ENCODE measurements around the gene NHERF2. TPM values are rescaled to one million over a fixed set of nuclear protein-coding genes. Genes with fewer than 3 reads are reported as not detected.
"Not testable (repeated sequence)": the region's sequence is repeated elsewhere in the genome, so short reads cannot be mapped to it uniquely, and the experiment has no call there.

Gene NHERF2
- total RNA-seq, 1 experiment from 2014 or later, result 33.1 TPM

DNA sequence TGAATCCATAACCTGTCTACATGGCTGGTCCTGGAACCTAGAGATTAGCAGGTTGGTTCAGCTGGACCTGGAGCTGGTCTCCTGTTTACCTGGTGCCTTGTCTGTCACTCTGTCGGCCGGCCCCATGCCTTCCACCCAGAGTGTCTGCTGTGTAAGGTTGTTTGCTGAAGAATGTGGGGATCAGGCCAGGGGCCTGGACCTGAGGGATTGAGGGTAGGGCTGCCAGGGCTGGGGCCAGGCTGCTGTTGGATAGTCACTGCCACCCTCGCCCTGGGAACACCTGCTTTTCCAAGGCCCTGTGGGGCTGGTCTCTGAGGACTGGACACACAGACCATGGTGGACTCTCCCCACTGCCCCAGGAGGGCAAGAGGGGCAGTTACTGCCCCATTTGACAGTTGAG is 1.4 kb downstream of the NHERF2 start:
- DNase-seq (ENCODE audit: low spot score), result no peak

DNA sequence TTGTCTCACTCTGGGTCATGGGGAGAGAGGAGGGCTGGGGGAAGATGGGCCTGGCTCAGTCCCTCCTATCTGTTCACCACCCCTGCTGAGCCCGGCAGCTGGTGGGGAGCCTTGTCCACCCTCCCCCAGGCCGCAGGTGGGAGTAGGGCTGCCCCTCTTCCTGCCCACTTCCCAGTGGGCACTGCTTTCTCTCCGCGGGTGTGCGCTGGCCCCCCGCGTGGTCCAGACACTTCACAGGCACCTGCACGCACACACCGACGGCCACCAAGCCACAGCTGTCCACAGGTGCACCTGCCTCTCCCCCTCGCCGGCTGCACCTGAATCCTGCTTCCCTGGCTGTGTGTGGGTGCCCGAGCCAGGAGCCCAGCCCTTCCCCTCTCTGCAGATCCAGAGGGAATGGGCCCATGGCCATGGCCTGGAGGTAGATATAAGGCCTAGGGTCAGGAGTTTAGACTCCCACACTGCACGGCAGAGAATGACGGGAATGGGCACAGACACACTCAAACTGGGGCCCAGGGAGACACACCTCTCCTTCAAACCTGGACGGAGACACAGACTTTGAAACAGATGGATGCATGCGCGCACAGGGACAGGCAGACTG is 2.0 kb downstream of the NHERF2 start:
- no peak for DNase-seq (ENCODE audit: low spot score)

DNA sequence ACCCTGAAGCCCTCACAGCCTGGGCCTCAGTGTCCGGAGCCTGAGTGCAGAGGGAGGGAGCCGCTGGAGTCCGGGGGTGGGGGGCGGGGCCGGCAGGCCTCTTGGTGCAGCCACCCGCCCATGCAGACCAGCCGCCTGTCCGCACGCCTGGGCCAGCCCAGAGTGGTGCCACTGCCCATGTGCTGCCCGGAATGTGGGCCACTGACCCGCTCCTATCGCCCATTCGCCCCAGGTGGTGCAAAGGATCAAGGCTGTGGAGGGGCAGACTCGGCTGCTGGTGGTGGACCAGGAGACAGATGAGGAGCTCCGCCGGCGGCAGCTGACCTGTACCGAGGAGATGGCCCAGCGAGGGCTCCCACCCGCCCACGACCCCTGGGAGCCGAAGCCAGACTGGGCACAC is 2.6 kb downstream of the NHERF2 start:
- no peak for DNase-seq (ENCODE audit: low spot score)

DNA sequence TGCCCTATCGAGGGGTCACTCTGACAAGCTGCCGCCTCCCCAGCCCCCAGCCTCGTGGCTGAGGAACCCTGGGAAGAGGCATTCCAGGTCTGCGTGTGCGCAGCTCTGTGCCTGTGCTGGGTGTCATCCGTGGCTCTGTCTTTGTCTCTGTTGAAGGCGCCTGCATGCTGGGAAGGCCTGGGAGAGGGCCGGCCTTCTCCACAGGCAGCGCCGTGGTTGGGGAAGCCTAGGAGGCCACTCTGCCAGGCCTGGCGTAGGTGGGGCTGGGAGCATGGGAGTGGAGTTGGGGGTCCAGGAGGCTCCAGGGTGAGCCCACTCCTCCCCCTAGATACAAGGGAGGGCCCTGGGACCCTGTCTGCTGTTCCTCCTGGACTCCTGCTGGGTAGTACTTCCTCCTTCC is 3.3 kb downstream of the NHERF2 start:
- DNase-seq (ENCODE audit: low spot score), result no peak

DNA sequence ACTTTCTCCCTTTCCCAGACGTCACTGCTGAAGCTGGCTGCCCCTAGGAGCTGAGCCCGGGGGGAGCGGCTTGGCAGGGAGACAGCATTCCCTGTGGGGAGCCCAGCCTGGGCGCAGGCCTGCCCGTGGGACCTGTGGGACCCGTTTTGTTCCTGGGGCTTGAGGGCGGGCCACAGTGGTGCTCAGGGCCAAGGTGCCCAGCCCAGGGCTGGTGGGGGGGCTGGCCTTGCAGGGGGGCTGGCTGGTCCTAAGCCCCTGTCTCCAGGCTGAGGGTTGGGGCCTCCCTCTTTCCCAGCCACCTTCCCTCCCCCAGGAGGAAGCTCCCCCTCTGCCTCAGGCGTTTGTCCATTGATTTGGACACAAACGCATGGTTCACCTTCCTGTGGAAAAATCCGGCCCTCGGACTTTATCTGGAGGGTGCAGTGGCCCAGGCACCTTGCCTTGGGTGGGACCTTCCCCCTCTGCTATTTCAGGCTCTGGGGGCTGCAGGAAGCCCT is 4.4 kb downstream of the NHERF2 start:
- DNase-seq (ENCODE audit: low spot score), result no peak

DNA sequence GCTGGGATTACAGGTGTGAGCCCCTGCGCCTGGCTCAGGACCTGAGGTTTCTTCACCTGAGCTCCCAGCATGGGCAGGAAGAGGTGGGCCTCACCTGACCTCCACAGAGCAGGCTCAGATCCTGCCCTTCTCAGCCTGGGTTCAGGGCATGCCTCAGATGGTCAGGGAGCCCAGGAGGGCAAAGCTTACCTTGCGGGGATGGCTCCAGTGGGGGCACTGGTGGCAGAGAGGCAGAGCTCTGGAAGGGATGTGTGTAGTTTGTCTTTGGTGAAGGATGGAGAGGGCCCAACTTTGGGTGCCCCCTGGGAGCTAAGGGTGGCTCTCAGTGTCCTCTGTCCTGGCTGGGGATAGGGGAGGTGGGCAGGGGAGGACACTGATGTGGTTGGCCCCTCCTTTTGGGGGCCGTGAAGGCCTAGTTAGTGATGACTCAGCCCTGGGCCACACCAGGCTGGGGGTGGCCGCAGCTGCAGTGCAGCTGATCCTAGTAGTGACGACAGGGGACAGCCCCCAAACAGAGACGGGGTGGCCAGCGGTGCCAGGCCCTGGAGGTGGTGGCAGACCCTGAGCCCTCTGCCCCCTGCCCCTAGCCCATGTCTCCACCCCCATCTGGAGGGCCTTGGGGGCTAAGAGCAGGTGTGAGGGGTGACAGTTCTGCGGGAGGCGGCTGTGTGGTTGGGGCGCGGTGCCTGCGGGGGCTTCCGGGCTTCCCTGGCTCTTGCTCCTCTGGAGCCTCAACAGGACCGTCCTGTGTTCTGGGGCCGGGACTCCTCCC is 5.8 kb downstream of the NHERF2 start:
- DNase-seq (ENCODE audit: low spot score), result no peak

DNA sequence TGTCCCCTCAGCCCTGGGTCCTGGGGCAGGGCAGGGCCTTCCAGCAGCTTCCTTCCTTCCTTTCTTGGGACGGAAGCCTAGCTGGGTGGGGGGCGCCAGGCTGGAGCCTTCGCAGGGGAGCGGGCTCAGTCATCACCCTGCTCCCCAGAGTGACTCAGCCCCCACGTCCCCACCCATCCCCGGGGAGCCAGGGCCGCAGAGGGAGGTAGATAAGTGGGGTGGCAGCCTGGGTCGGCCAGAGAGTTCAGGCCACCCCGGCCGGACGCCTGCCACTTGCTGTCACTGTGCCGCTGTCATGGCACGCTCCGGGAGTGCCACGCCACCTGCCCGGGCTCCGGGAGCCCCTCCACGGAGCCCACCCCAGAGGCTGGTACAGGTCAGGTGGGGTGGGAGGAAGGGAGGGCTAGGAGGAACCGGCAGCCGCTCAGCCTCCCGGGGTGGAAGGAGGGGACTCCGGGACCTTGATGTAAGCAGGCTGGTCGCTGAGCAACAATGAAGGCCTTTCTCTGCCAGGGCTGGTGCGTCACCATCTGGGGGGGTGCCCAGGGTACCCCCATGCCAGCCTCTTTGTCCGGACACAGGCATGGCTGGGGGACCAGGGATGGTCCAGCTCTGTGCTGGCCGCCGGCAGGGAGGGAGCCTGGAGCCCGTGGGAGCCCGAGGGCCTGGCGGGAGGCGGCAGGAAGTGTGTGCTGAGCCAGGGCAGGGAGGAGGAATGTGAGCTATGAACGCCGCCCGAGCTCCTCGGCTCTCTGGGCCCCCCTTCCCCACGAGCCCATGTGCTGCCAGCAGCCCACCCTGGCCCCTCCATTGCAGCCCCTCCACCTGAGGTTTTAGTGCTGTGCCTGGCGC is 6.6 kb downstream of the NHERF2 start:
- peak; percentile 64 for DNase-seq (ENCODE audit: low spot score)

DNA sequence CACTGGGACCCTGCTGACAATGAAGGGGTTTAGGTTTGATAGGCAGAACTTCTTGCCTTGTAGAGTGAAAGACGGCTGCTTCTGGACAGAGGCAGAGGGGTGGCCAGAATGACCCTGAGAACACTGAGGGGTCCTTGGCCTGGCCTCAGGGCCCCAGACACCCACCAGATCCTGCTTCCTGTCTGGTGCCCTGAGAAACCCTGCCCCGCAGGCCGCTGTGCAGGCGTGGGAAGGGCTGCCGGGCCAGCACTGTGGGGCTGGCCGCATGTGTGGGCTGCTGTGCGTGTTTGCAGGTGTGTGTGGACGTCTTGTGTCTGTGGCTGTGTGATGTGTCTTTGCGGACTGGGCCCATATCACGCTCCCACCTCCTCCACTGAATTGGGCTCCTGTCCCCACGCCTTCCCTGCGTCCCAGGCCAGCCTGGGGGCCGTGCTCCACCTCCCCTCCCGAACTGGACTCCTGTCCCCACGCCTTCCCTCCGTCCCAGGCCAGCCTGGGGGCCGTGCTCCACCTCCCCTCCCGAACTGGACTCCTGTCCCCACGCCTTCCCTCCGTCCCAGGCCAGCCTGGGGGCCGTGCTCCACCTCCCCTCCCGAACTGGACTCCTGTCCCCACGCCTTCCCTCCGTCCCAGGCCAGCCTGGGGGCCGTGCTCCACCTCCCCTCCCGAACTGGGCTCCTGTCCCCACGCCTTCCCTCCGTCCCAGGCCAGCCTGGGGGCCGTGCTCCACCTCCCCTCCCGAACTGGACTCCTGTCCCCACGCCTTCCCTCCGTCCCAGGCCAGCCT is 7.4 kb downstream of the NHERF2 start:
- not testable (repeated sequence) for DNase-seq (ENCODE audit: low spot score)

DNA sequence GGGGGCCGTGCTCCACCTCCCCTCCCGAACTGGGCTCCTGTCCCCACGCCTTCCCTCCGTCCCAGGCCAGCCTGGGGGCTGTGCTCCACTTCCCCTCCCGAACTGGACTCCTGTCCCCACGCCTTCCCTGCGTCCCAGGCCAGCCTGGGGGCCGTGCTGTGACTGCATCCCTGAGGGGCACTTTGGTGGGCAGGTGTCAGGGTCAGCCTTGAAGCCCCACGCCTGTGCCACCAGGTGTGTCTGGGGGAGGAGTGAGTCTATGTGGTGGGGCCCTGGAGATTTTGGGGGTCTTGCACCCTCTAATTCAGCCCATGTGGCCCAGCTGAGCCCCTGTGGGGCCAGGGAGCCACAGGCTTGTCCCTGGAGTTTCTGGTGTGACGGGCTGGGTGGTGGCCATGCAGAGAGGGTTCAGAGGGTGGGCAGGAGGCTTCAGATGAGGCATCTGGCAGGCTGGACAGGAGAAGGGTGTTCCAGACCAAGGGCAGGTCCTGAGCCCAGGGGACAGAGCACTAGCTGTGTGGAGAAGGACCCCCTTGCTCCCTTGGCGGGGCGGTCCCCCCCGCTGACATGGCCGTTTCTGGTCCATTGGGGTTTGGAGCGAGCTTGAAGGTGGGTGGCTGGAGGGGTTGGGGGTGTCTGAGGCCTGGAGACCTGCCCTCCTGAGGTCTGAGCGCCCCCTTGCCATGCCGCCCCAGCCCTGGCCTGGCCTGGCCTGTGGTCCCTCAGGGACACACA is 8.2 kb downstream of the NHERF2 start:
- DNase-seq (ENCODE audit: low spot score), result no peak

DNA sequence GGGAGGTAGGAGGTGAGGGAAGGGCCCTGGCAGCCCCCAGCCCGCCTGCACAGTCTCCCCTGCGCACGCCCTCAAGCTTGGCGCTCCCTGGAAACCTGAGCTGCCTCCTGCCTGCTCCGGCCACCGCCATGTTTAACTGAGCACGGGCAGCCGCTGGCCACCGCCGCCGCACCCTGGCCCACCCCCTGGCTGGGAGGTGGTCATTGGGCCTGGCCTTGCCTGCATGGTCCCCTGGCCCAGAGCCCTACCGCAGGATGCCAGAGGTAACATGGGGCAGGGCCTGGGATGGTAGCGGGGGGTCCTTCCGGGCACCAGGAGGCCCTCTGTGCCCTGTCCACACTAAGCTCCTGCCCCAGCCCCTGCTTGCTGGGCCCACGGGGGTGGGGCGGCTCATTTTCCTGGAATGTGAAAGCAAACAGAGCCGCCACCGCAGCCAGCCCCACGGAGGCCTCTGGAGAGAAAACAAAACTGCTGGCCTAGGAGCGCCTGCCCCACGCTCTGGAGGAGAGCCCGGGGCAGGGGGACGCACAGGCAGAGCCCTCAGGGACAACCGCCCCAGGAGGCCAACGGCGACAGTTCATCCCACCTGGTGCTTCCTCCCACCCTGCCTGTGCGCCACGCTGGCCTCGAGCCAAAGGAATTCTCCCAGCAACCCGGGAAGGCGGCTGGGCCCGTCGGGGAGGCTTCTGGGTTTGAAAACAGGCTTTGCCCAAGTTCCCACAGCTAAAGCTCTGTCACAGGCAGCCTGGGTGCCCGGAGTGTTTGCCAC is 8.9 kb downstream of the NHERF2 start:
- DNase-seq (ENCODE audit: low spot score), result peak; percentile 87

DNA sequence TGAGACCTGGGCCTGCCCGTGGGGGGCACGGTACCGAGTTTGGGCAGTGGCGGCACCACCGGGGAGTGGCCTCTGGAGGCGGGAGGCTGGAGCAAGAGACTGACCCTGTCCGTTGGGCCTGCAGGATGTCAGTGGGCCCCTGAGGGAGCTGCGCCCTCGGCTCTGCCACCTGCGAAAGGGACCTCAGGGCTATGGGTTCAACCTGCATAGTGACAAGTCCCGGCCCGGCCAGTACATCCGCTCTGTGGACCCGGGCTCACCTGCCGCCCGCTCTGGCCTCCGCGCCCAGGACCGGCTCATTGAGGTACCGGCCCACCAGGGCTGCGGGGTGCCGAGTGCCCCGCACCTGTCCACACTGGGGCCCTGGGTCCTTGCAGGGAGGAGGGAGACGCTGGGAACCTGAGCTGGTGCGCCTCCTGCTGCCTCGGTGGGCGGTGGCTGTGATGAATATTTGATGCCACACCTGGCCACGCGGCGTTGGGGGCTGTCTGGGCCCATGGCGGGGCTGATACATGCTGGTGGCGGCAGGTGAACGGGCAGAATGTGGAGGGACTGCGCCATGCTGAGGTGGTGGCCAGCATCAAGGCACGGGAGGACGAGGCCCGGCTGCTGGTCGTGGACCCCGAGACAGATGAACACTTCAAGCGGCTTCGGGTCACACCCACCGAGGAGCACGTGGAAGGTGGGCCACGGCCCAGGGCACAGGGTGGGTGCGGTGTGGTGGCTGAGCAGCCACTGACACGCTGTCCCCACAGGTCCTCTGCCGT is 9.7 kb downstream of the NHERF2 start:
- DNase-seq (ENCODE audit: low spot score), result no peak

DNA sequence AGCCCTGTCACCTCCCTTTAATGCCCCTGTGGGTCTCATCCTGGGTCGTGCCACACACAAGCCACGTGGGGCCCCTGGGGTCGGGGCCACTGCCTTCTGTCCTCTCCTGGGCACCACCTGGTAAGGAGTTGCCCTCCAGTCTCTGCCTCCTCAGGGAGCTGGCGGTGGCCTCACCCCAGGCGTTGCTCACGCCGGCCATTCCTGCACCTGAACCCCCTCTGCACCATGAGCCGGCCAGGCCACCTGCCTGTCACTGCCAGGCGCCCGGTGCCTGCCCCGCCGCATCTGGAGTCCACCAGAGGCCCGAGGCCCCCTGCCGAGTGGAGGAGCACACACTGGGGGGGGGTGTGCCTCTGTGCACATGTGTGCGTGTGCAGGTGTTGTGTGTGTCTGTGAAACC is 10.4 kb downstream of the NHERF2 start:
- DNase-seq (ENCODE audit: low spot score), result no peak

DNA sequence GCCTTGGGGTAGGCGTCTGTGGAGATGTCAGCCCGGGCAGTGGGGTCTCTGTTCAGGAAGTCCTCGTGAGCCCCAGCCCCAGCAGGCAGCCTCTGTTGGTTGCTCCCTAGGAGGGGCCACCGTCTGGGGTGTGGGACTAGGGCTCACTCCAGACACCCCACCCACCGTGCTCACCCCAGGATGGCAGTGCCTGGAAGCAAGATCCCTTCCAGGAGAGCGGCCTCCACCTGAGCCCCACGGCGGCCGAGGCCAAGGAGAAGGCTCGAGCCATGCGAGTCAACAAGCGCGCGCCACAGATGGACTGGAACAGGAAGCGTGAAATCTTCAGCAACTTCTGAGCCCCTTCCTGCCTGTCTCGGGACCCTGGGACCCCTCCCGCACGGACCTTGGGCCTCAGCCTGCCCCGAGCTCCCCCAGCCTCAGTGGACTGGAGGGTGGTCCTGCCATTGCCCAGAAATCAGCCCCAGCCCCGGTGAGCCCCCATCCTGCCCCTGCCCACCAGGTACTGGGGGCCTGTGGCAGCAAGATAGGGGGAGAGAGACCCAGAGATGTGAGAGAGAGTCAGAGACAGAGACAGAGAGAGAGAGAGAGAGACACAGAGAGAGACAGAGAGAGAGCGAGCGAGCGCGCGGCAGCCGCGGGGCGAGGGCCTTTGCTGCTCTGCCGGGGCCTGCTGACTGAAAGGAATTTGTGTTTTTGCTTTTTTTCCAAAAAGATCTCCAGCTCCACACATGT is 11.1 kb downstream of the NHERF2 start:
- DNase-seq (ENCODE audit: low spot score), result no peak

DNA sequence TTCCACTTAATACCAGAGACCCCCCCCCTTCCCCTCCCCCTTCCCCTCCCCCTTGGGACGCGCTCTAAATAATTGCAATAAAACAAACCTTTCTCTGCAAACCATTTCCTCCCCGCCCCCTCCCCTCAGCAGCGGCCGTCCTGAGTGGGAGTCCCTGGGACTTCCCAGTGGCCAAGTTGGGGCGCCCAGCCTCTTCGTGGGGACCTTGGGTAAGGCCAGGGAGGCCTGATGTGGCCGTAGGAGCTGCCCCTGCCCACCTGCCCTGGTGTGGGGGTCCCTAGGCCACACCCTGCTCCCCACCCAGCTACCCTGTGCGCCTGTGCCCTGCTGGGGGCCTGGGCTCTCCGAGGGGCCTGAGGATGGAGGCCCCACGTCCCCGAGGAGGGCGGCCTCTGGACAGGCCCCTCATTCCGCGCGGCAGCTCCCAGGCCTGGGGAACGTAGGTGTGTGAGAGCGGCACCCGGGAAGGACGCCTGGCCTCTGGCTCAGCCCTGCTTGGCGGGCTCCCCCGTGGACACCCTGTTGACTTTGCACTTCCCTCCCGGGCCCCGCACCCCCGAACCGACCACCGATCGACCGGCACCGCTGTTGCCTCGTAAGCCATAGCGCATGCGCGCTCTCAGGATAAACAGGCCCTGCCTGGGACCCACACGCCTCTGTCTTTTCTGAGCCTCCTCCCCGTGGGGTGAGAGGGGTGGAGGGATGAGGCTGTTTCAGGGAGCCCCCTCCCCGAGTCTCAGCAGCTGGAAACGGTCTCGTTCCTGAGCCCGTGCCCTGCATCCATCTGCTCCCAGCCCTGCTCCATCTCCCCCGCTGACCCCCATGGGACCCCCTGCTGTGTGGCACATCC is 11.9 kb downstream of the NHERF2 start:
- DNase-seq (ENCODE audit: low spot score), result no peak

DNA sequence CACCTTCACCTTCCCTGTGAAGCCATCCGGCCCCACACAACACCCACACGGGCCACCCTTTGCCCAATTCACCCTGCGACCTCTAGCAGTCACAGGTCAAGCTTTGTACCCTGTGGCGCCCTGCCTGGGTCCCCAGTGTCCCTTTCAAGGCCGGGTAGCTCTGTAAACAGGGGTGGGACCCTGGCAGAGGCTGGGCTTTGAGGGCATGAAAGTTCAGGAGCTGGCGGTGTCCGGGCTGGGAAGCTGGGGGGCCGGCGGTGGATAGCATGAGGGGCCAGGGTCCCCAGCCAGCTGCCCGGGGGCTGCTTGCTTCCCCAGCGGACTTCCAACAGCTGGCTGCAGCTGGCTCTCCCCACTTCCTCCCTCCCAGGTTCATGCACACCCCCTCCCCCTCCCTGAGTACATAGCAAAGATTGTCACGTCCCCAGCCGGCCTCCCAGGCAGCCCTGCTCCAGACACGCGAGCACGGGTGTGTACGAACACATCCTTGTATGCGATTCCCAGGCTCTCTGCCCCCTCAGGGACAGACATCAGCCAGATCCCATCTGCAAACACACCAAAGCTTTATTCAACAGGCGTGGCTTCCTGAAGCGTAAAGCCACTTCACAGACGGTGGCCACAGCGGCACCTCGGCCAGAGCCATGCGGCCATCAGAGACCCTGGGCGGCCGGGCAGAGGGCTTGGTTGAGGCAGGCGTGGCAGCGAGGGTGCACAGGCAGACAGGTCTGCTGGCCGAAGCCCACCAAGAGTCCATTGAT is 12.8 kb downstream of the NHERF2 start:
- peak; percentile 90 for DNase-seq (ENCODE audit: low spot score)

DNA sequence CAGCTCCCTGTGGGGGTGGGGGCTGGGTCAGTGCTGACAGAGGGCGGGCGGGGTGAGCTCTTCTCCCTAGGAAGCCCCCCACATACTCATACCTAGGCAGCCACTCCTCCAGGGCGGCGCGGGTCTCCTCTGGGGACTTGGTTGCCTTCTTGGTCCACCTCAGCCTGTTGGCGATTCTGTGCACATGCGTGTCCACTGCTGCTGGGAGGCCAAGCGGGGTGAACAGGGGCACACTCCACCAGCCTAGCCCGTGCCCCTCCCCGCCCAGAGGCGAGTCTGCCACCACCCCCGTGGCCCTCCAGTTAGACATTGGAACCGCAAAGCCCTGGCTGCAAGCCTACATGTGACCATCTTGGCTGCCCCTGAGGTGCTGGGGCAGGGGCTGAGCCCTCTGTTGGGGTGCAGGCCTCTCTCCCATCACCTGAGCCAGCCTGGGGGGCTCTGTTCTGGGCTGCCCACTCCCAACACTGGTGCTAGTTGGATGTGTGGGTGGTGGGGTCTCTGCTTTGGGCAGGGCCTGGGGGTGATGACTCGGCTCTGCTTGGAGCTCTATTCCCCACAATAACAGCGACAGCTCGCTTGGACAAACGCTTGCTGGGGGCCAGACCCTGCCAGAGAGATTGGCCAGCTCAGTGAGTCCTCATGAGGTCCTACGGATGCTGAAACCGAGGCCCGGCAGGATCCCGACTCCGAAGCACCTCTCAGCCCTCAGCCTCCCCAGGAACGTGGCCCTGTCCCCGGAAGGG is 13.5 kb downstream of the NHERF2 start:
- no peak for DNase-seq (ENCODE audit: low spot score)

Data from H4 (cell line).